T47D (cell line): ENCODE measurements around the gene LILRB5.
"Not testable (repeated sequence)": the region's sequence is repeated elsewhere in the genome, so short reads cannot be mapped to it uniquely, and the experiment has no call there.

Experiments
- DNase-seq, 2 experiments: peaks; one replicate each; pipeline versions ENCODE4 v3.0.0 to v3.0.0-alpha.2; 2011 to 2012; ENCODE audit warnings: low read depth in 1 of 2, low spot score in 1 of 2
- JUND ChIP-seq: IDR thresholded peaks from 2 replicates; pipeline ENCODE4 v1.6.1; 2012; ENCODE audit warnings: low read depth
- in situ Hi-C: cut with HindIII; loops from 2 replicates; pipeline ENCODE4 v1.10.0; 2016; ENCODE audit warnings: low sequenced_read_pairs, low pct_unique_long_range_greater_than_20kb

Gene LILRB5

GRCh38 chr19:54257116-54257480 is at the start of gene LILRB5:
Gene LILRB5, minus strand, starts transcription at chr19:54257273. Its CDS starts 80 bp downstream, at chr19:54257193.
- no peak for TF ChIP-seq JUND
- DNase-seq = no peak
- in situ Hi-C loops = no loop called here

GRCh38 chr19:54305141-54305540 is 48.1 kb upstream of the LILRB5 start:
- TF ChIP-seq JUND = no peak
- in situ Hi-C loops = no loop called here

GRCh38 chr19:54302257-54302656 is 45.2 kb upstream of the LILRB5 start:
- no peak for TF ChIP-seq JUND
- no peak for DNase-seq
- in situ Hi-C loops = no loop called here

More at GRCh38 chr19:54305141-54305540, 48.1 kb upstream of the LILRB5 start:
- DNase-seq = no peak

GRCh38 chr19:54299515-54299914 is 42.4 kb upstream of the LILRB5 start:
- no peak for DNase-seq
- in situ Hi-C loops = no loop called here
- TF ChIP-seq JUND = no peak

GRCh38 chr19:54299126-54299498 is 42.0 kb upstream of the LILRB5 start:
- in situ Hi-C loops = no loop called here

GRCh38 chr19:54298357-54299125 is 41.5 kb upstream of the LILRB5 start:
- no peak for DNase-seq
- in situ Hi-C loops = no loop called here
- no peak for TF ChIP-seq JUND

More at GRCh38 chr19:54299126-54299498, 42.0 kb upstream of the LILRB5 start:
- TF ChIP-seq JUND = no peak
- no peak for DNase-seq

GRCh38 chr19:54297759-54298305 is 40.8 kb upstream of the LILRB5 start:
- TF ChIP-seq JUND = no peak
- in situ Hi-C loops = no loop called here
- DNase-seq = peak in 1 of 2 experiments; percentile 40

- no peak for DNase-seq
- in situ Hi-C loops = no loop called here
- no peak for TF ChIP-seq JUND
Measured at GRCh38 chr19:54294539-54294938, 37.5 kb upstream of the LILRB5 start.

GRCh38 chr19:54289160-54289559 is 32.1 kb upstream of the LILRB5 start:
- DNase-seq, in situ Hi-C loops: not testable (repeated sequence)

- in situ Hi-C loops = no loop called here
- no peak for TF ChIP-seq JUND
- no peak for DNase-seq
Measured at GRCh38 chr19:54287456-54287855, 30.4 kb upstream of the LILRB5 start.

- DNase-seq, in situ Hi-C loops: not testable (repeated sequence)
Measured at GRCh38 chr19:54286283-54286682, 29.2 kb upstream of the LILRB5 start.

- DNase-seq, in situ Hi-C loops: not testable (repeated sequence)
Measured at GRCh38 chr19:54285427-54286056, 28.5 kb upstream of the LILRB5 start.

GRCh38 chr19:54282686-54283470 is 25.8 kb upstream of the LILRB5 start:
- no peak for DNase-seq
- in situ Hi-C loops = no loop called here
- TF ChIP-seq JUND = no peak

GRCh38 chr19:54281729-54282075 is 24.6 kb upstream of the LILRB5 start:
- DNase-seq, in situ Hi-C loops: not testable (repeated sequence)
